ENCODE data around the gene CD99. TPM values are rescaled to one million over a fixed set of nuclear protein-coding genes. Genes with fewer than 3 reads are reported as not detected.

Gene CD99
- total and polyA plus RNA-seq, 11 donors = 216 to 477 (median 276) TPM

- Histone ChIP-seq H3K4me3 (no peak overlapping the region), H3K27me3 (no peaks in the 10 kb centered on the region), H3K36me3 (peaks cover 0 to 12% (median 0%) of the 10 kb centered on the region in 9 donors), H3K9me3 (no peaks in the 10 kb centered on the region), H3K4me1 (no peaks in the 10 kb centered on the region), H3K27ac (no peak overlapping the region)
- TF ChIP-seq POLR2A (IDR thresholded peaks at IDR 0.05) = no peak
- TF ChIP-seq CTCF (IDR thresholded peaks at IDR 0.05) = no peak
- WGBS, 4 donors = 65 to 77% (median 69%) methylated on average over 7 of the region's 7 CpGs
- no peak for ATAC-seq
- no peak for DNase-seq
- intact Hi-C loops (cut with DNase I) = no loop called here
Observed at GRCh38 chrX:2650865-2651264, 40.2 kb upstream of the CD99 start.

- intact Hi-C loops (cut with DNase I) = no loop called here
- 78 to 95% (median 89%) methylated on average over 6 of the region's 6 CpGs for WGBS, 4 donors
- ATAC-seq = no peak
Observed at GRCh38 chrX:2652106-2652505, 39.0 kb upstream of the CD99 start.

GRCh38 chrX:2654436-2655340 lies 36.4 kb upstream of the CD99 start:
- no peaks in the 10 kb centered on the region for H3K4me1 ChIP-seq
- intact Hi-C loops (cut with DNase I) = no loop called here
- no peak for TF ChIP-seq CTCF (IDR thresholded peaks at IDR 0.05)
- TF ChIP-seq POLR2A (IDR thresholded peaks at IDR 0.05) = no peak
- WGBS, 4 donors = 78 to 82% (median 79%) methylated on average over 13 of the region's 13 CpGs
- H3K36me3 ChIP-seq = no peaks in the 10 kb centered on the region
- H3K4me3 ChIP-seq = no peak overlapping the region
- no peaks in the 10 kb centered on the region for H3K9me3 ChIP-seq
- ATAC-seq = no peak
- H3K27me3 ChIP-seq = no peaks in the 10 kb centered on the region
- no peak overlapping the region for H3K27ac ChIP-seq
- no peak for DNase-seq

More at GRCh38 chrX:2652106-2652505, 39.0 kb upstream of the CD99 start:
- no peak overlapping the region for H3K4me3 ChIP-seq
- no peak for DNase-seq
- H3K27me3 ChIP-seq = no peaks in the 10 kb centered on the region
- no peaks in the 10 kb centered on the region for H3K9me3 ChIP-seq
- no peak overlapping the region for H3K27ac ChIP-seq
- H3K36me3 ChIP-seq = peaks cover 0 to 9% (median 0%) of the 10 kb centered on the region in 9 donors
- peak in 3 of 12 donors; percentile 13 to 18 (median 16) for TF ChIP-seq CTCF (IDR thresholded peaks at IDR 0.05)
- no peak for TF ChIP-seq POLR2A (IDR thresholded peaks at IDR 0.05)
- H3K4me1 ChIP-seq = no peaks in the 10 kb centered on the region

GRCh38 chrX:2656257-2656836 lies 34.7 kb upstream of the CD99 start:
- no peak for ATAC-seq
- WGBS, 4 donors = 77 to 86% (median 84%) methylated on average over 7 of the region's 7 CpGs
- intact Hi-C loops (cut with DNase I) = no loop called here

More at GRCh38 chrX:2656257-2656836, 34.7 kb upstream of the CD99 start:
- no peak overlapping the region for H3K4me3 ChIP-seq
- H3K9me3 ChIP-seq = no peaks in the 10 kb centered on the region
- TF ChIP-seq POLR2A (IDR thresholded peaks at IDR 0.05) (no peak), CTCF (IDR thresholded peaks at IDR 0.05) (no peak)
- no peak for DNase-seq
- H3K27me3 ChIP-seq = no peaks in the 10 kb centered on the region
- no peaks in the 10 kb centered on the region for H3K4me1 ChIP-seq
- H3K36me3 ChIP-seq = no peaks in the 10 kb centered on the region
- H3K27ac ChIP-seq = no peak overlapping the region
